ENCODE data around the gene CWH43. TPM values are rescaled to one million over a fixed set of nuclear protein-coding genes. Genes with fewer than 3 reads are reported as not detected.

CWH43 gene
- 10 to 100 TPM in 3 of 4 donors, 1 to 10 TPM in 1; 5.3 to 27.4 (median 18.8) TPM for total RNA-seq

GRCh38 chr4:48985976-48986653, at the start of gene CWH43:
Gene CWH43, plus strand, starts transcription at chr4:48986275. Its CDS starts 155 bp downstream, at chr4:48986430.
- DNase-seq = peak; percentile 74 to 82
- Histone ChIP-seq H3K36me3 (no peaks in the 10 kb centered on the region), H3K9me3 (no peaks in the 10 kb centered on the region), H3K27me3 (no peaks in the 10 kb centered on the region), H3K27ac (peak within 1 kb of the TSS in 1 of 3 donors; percentile 22), H3K4me1 (peaks cover 4 to 18% of the 10 kb centered on the region in 2 donors), H3K4me3 (replicated peaks in 1 of 3) (peak within 1 kb of the TSS; percentile 19 to 48 (median 41))
- intact Hi-C loops (cut with DNase I) = no loop called here
- 4% methylated on average over 8 to 26 of the region's 63 CpGs for WGBS, 2 donors
- peak in 1 of 2 donors; percentile 35 for TF ChIP-seq POLR2A (IDR thresholded peaks at IDR 0.05)
- TF ChIP-seq, protein P1, sequence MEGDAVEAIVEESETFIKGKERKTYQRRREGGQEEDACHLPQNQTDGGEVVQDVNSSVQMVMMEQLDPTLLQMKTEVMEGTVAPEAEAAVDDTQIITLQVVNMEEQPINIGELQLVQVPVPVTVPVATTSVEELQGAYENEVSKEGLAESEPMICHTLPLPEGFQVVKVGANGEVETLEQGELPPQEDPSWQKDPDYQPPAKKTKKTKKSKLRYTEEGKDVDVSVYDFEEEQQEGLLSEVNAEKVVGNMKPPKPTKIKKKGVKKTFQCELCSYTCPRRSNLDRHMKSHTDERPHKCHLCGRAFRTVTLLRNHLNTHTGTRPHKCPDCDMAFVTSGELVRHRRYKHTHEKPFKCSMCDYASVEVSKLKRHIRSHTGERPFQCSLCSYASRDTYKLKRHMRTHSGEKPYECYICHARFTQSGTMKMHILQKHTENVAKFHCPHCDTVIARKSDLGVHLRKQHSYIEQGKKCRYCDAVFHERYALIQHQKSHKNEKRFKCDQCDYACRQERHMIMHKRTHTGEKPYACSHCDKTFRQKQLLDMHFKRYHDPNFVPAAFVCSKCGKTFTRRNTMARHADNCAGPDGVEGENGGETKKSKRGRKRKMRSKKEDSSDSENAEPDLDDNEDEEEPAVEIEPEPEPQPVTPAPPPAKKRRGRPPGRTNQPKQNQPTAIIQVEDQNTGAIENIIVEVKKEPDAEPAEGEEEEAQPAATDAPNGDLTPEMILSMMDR (IDR thresholded peaks at IDR 0.05) = peak in 4 of 6 experiments; percentile 21 to 41 (median 30)

DNA sequence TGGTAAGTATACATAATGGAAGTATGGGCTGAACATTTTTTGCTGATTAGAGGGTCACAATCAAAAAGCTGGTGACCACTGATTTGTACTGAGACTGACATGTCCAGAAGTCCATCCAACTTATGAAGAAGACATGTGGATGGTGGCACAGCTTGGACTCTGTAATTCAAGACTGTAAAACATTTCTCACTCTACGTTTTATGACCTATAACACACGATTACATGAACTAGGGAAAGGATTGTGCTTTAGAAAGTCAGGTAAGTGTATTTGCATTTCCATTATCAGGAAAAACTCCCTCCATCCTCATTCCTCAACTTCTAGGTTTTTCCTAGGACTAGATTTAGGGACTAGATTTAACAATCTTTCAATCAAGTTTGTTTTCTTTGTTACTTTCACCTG, 49.0 kb upstream of the CWH43 start:
- 93 to 97% methylated on average over 2 of the region's 2 CpGs for WGBS, 2 donors
- H3K4me1 ChIP-seq = no peaks in the 10 kb centered on the region
- TF ChIP-seq POLR2A (IDR thresholded peaks at IDR 0.05) = no peak
- TF ChIP-seq, protein P1 (IDR thresholded peaks at IDR 0.05) = no peak
- DNase-seq = no peak
- H3K36me3 ChIP-seq = no peaks in the 10 kb centered on the region
- no peaks in the 10 kb centered on the region for H3K9me3 ChIP-seq
- H3K4me3 ChIP-seq (replicated peaks in 1 of 3) = no peak overlapping the region
- H3K27ac ChIP-seq = no peak overlapping the region
- intact Hi-C loops (cut with DNase I) = no loop called here
- no peaks in the 10 kb centered on the region for H3K27me3 ChIP-seq

DNA sequence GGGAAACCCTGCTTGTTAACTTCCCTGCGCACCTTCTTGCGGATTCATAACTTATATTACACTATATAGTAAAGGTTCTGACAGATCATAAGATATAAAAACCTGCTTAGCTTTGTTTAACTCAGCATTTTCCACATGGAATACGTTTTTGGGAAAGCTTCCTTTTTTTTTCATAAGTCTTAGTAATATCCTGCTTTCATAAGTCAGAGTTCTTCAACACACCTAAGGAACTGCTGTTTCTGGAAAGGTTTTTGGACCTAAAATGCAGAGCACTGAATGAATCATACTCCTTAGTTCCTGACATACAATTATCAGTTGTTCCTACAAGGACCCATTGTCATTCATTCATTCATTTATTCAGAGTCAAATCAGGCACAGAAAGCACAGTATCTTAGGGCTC, 47.2 kb upstream of the CWH43 start:
- Histone ChIP-seq H3K9me3 (no peaks in the 10 kb centered on the region), H3K4me3 (replicated peaks in 1 of 3) (no peak overlapping the region), H3K4me1 (no peaks in the 10 kb centered on the region), H3K27ac (no peak overlapping the region), H3K36me3 (no peaks in the 10 kb centered on the region), H3K27me3 (no peaks in the 10 kb centered on the region)
- intact Hi-C loops (cut with DNase I) = no loop called here
- no peak for TF ChIP-seq POLR2A (IDR thresholded peaks at IDR 0.05)
- TF ChIP-seq, protein P1 (IDR thresholded peaks at IDR 0.05) = no peak
- 83 to 84% methylated on average over 3 of the region's 3 CpGs for WGBS, 2 donors
- DNase-seq = no peak

- Histone ChIP-seq H3K4me3 (replicated peaks in 1 of 3) (no peak overlapping the region), H3K9me3 (no peaks in the 10 kb centered on the region), H3K27ac (no peak overlapping the region), H3K36me3 (no peaks in the 10 kb centered on the region), H3K27me3 (no peaks in the 10 kb centered on the region), H3K4me1 (peaks cover 4 to 7% of the 10 kb centered on the region in 2 donors)
- TF ChIP-seq POLR2A (IDR thresholded peaks at IDR 0.05) = no peak
- TF ChIP-seq, protein P1 (IDR thresholded peaks at IDR 0.05) = no peak
- DNase-seq = peak; percentile 28 to 51
- intact Hi-C loops (cut with DNase I) = no loop called here
Observed at GRCh38 chr4:48939785-48940184, 46.3 kb upstream of the CWH43 start.

- H3K27ac ChIP-seq = no peak overlapping the region
- intact Hi-C loops (cut with DNase I) = no loop called here
- 34 to 49% methylated on average over 1 of the region's 1 CpG for WGBS, 2 donors
- DNase-seq = peak; percentile 60 to 68
- H3K4me3 ChIP-seq (replicated peaks in 1 of 3) = no peak overlapping the region
- no peaks in the 10 kb centered on the region for H3K9me3 ChIP-seq
- peaks cover 4 to 7% of the 10 kb centered on the region in 2 donors for H3K4me1 ChIP-seq
- TF ChIP-seq, protein P1 (IDR thresholded peaks at IDR 0.05) = peak in 5 of 6 experiments; percentile 24 to 61 (median 52)
- TF ChIP-seq POLR2A (IDR thresholded peaks at IDR 0.05) = no peak
- no peaks in the 10 kb centered on the region for H3K27me3 ChIP-seq
- no peaks in the 10 kb centered on the region for H3K36me3 ChIP-seq
Observed at GRCh38 chr4:48943387-48943786, 42.7 kb upstream of the CWH43 start.
